ENCODE measurements around the gene PCDHA6. TPM values are rescaled to one million over a fixed set of nuclear protein-coding genes. Genes with fewer than 3 reads are reported as not detected.

Gene PCDHA6
- total and polyA plus RNA-seq, 2 of the 8 experiments (the other 6 are each of a cell fraction or from before 2014, with no cell fraction given) = 0.71 to 7.1 TPM

- TF ChIP-seq ATF2 (IDR thresholded peaks at IDR 0.05; ENCODE audit: low read length) (no peak), GABPA (IDR thresholded peaks at IDR 0.05; ENCODE audit: borderline replicate concordance, insufficient read depth, low read length) (no peak)
These were observed 6.1 kb upstream of the PCDHA6 start, which contains the start of gene PCDHA5 (continued) for GRCh38 chr5:140821375-140822280.
